Measurements from ENCODE around the gene NELFB. TPM values are rescaled to one million over a fixed set of nuclear protein-coding genes. Genes with fewer than 3 reads are reported as not detected.

The NELFB gene
- total RNA-seq, 1 experiment from 2014 or later = 71.7 TPM

- H3K4ac ChIP-seq (ENCODE audit: low read depth, low read length) = no peak overlapping the region
- H3K9me3 Mint-ChIP-seq = no peaks in the 10 kb centered on the region
- TF ChIP-seq, protein P1, sequence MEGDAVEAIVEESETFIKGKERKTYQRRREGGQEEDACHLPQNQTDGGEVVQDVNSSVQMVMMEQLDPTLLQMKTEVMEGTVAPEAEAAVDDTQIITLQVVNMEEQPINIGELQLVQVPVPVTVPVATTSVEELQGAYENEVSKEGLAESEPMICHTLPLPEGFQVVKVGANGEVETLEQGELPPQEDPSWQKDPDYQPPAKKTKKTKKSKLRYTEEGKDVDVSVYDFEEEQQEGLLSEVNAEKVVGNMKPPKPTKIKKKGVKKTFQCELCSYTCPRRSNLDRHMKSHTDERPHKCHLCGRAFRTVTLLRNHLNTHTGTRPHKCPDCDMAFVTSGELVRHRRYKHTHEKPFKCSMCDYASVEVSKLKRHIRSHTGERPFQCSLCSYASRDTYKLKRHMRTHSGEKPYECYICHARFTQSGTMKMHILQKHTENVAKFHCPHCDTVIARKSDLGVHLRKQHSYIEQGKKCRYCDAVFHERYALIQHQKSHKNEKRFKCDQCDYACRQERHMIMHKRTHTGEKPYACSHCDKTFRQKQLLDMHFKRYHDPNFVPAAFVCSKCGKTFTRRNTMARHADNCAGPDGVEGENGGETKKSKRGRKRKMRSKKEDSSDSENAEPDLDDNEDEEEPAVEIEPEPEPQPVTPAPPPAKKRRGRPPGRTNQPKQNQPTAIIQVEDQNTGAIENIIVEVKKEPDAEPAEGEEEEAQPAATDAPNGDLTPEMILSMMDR (conservative IDR thresholded peaks at IDR 0.05) = no peak
- no peaks in the 10 kb centered on the region for H3K79me1 ChIP-seq (ENCODE audit: insufficient read depth, low read depth, low read length, poor library complexity, severe bottlenecking)
- H4K5ac ChIP-seq (ENCODE audit: insufficient read length, low read depth, low read length) = no peak overlapping the region
- no peak overlapping the region for H3K4me2 ChIP-seq (ENCODE audit: insufficient read depth, insufficient read length, low read length)
- H2BK15ac ChIP-seq (ENCODE audit: low read depth, low read length) = no peak overlapping the region
- no peak overlapping the region for H2BK5ac ChIP-seq (ENCODE audit: insufficient read length, low read length)
- no peaks in the 10 kb centered on the region for H3K27me3 ChIP-seq (ENCODE audit: insufficient read depth, low read length)
- H3K79me2 ChIP-seq (ENCODE audit: insufficient read depth, low read length) = no peaks in the 10 kb centered on the region
- H3K9ac ChIP-seq (ENCODE audit: extremely low read depth, insufficient read length, low read length) = no peak overlapping the region
- H4K8ac ChIP-seq (replicated peaks; ENCODE audit: insufficient read length, low read depth, low read length) = no peak overlapping the region
- no peak overlapping the region for H4K91ac ChIP-seq (ENCODE audit: insufficient read length, low read depth, low read length)
- H2AFZ ChIP-seq (ENCODE audit: low read length) = no peak overlapping the region
- no peaks in the 10 kb centered on the region for H3K9me3 ChIP-seq (ENCODE audit: control insufficient read depth, low read depth, low read length)
- H3K14ac ChIP-seq (ENCODE audit: insufficient read depth, low read length) = no peak overlapping the region
- H3K23ac ChIP-seq (ENCODE audit: insufficient read length, low read depth, low read length) = no peak overlapping the region
- H3K36me3 Mint-ChIP-seq (ENCODE audit: insufficient read depth in 1 of 3, low read depth in 3 of 3) = peaks cover 5 to 29% (median 17%) of the 10 kb centered on the region in 3 experiments; a peak in 5 of 7 replicates
- H3K23me2 ChIP-seq (ENCODE audit: insufficient read length, low read depth, low read length, poor library complexity, severe bottlenecking) = no peaks in the 10 kb centered on the region
- no peaks in the 10 kb centered on the region; the same call in 1 of the 2 replicates for H3K4me1 ChIP-seq (ENCODE audit: insufficient read depth, low read length)
- H3K18ac ChIP-seq (ENCODE audit: insufficient read length, low read depth, low read length) = no peak overlapping the region
- no peak overlapping the region for H3K27ac Mint-ChIP-seq
- no peak overlapping the region for H2BK120ac ChIP-seq (ENCODE audit: low read depth, low read length, poor library complexity, severe bottlenecking)
- H3K4me1 Mint-ChIP-seq = peaks cover 4 to 5% of the 10 kb centered on the region in 2 experiments
- no peak overlapping the region for H2BK12ac ChIP-seq (ENCODE audit: insufficient read length, low read depth, low read length)
- H3K56ac ChIP-seq (ENCODE audit: insufficient read length, low read depth, low read length) = no peak overlapping the region
- H3K27me3 Mint-ChIP-seq (ENCODE audit: low read depth) = no peaks in the 10 kb centered on the region
- H3K4me3 Mint-ChIP-seq = no peak overlapping the region
- no peak overlapping the region for H2AK5ac ChIP-seq (ENCODE audit: insufficient read length, low read length)
- H2BK20ac ChIP-seq (ENCODE audit: low read depth, low read length, poor library complexity, severe bottlenecking) = no peak overlapping the region
- WGBS (ENCODE audit: extremely low coverage, insufficient read length, low lambda C conversion rate) = no CpG with 5 or more reads among the region's 19 CpGs
- no peak overlapping the region for H3K27ac ChIP-seq (ENCODE audit: insufficient read length, low read depth, low read length)
- DNase-seq = no peak
- no peak overlapping the region for H3T11ph ChIP-seq (ENCODE audit: low read length)
- H4K20me1 ChIP-seq (ENCODE audit: control insufficient read depth, insufficient read depth, insufficient read length) = no peaks in the 10 kb centered on the region
Measured at GRCh38 chr9:137214620-137215019, 40.5 kb upstream of the NELFB start.

All from H9 (cell line).